GM12865 (cell line): ENCODE results near the gene ZNF516.

Experiments used
- DNase-seq: peaks from one replicate; pipeline ENCODE4 v3.0.0; 2010; ENCODE audit warnings: low read depth
- H3K4me3 ChIP-seq: 2 replicates; pipeline ENCODE4 v1.5.1; 2011; ENCODE audit warnings: mild to moderate bottlenecking, low read depth, low read length, control low read depth
- CTCF ChIP-seq: IDR thresholded peaks from 2 replicates; pipeline ENCODE4 v1.5.1; 2011; ENCODE audit warnings: low read length, control low read depth, low read depth, inconsistent platforms; ENCODE audit not compliant: insufficient read depth; ENCODE audit errors: missing control alignments

The ZNF516 gene

GRCh38 chr18:76428396-76429261 is 66.4 kb downstream of the ZNF516 start:
- DNase-seq = no peak
- no peak overlapping the region for H3K4me3 ChIP-seq
- TF ChIP-seq CTCF = no peak

- DNase-seq = no peak
- peak; percentile 61 for TF ChIP-seq CTCF
- H3K4me3 ChIP-seq = no peak overlapping the region
These were observed 68.2 kb downstream of the ZNF516 start for GRCh38 chr18:76426737-76427305.

GRCh38 chr18:76425146-76426131 is 69.6 kb downstream of the ZNF516 start:
- TF ChIP-seq CTCF = no peak
- H3K4me3 ChIP-seq = no peak overlapping the region
- DNase-seq = no peak

GRCh38 chr18:76422838-76423237 is 72.2 kb downstream of the ZNF516 start:
- no peak overlapping the region for H3K4me3 ChIP-seq
- DNase-seq = no peak
- no peak for TF ChIP-seq CTCF

- no peak for TF ChIP-seq CTCF
- DNase-seq = no peak
- no peak overlapping the region for H3K4me3 ChIP-seq
These were observed 72.9 kb downstream of the ZNF516 start for GRCh38 chr18:76422121-76422520.

GRCh38 chr18:76421685-76422078 is 73.4 kb downstream of the ZNF516 start:
- DNase-seq = no peak
- H3K4me3 ChIP-seq = no peak overlapping the region
- no peak for TF ChIP-seq CTCF
